Upper lobe of right lung (tissue), 1 donor: ENCODE measurements around the gene TIGAR. TPM values are rescaled to one million over a fixed set of nuclear protein-coding genes. Genes with fewer than 3 reads are reported as not detected.

Experiments
- ATAC-seq: fragments of 200-7000 bp; cut with Tn5 transposase; one replicate; pipeline ENCODE4 v1.9.1; 2020; ENCODE audit warnings: mild to moderate bottlenecking, moderate library complexity
- DNase-seq: peaks from one replicate; pipeline ENCODE4 v3.0.0-alpha.2; 2020
- H3K27ac ChIP-seq: fragments of 200-600 bp; one replicate; pipeline ENCODE4 v1.8.0; 2022
- H3K27me3 ChIP-seq: fragments of 200-600 bp; one replicate; pipeline ENCODE4 v1.8.0; 2022; ENCODE audit warnings: mild to moderate bottlenecking
- H3K36me3 ChIP-seq: fragments of 200-600 bp; one replicate; pipeline ENCODE4 v1.8.0; 2022
- H3K4me1 ChIP-seq: fragments of 200-600 bp; one replicate; pipeline ENCODE4 v1.8.0; 2022
- H3K4me3 ChIP-seq: fragments of 200-600 bp; one replicate; pipeline ENCODE4 v1.8.0; 2022; ENCODE audit warnings: mild to moderate bottlenecking
- H3K9me3 ChIP-seq: fragments of 200-600 bp; one replicate; pipeline ENCODE4 v1.8.0; 2022
- intact Hi-C: fragments of 100-400 bp; cut with DNase I; formaldehyde crosslinking; loops from one replicate; pipeline ENCODE4 v1.11.0; 2022
- total RNA-seq: library from RNA; stranded (reverse); fragmentation: NEBNext Ultra II Directional; extraction: Animal tissue kit (Norgen Biotek cat#: 25700); gene quantifications from one replicate; pipeline ENCODE4 v1.2.1, GENCODE V29; 2021
- TF ChIP-seq, protein P1 (sequence below): fragments of 200-600 bp; IDR thresholded peaks from one replicate; pipeline ENCODE4 v1.8.0; 2022; ENCODE audit warnings: antibody characterized with exemption
- donor health status: DM: no; HTN: yes; CAD: no; lungs with severe emphysema.

The TIGAR gene
- total RNA-seq, 1 donor from 2014 or later: 20.0 TPM

DNA sequence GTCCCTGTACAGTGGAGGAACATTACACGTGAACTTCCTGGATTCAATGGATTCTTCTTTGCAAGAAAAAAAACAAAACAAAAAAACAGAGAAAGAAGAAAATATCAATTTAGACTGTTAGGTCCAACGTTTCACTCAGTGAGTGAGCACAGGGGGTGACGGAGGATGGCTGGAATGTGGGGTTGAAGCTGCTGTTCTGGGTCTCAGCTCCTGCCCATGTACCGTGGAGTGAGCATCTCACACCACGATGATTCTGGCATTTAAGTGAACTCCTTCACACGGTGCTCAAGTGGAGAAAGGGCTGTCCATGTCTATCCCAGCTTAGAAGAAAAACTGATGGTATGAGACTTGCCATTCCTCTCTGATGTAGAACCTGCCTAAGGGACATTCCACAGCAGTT lies 24.3 kb upstream of the TIGAR start:
- Histone ChIP-seq H3K27ac (no peak overlapping the region), H3K27me3 (no peaks in the 10 kb centered on the region), H3K4me3 (no peak overlapping the region), H3K4me1 (no peaks in the 10 kb centered on the region), H3K9me3 (no peaks in the 10 kb centered on the region), H3K36me3 (peaks cover 37% of the 10 kb centered on the region)
- ATAC-seq (no peak), DNase-seq (no peak)
- TF ChIP-seq, protein P1, sequence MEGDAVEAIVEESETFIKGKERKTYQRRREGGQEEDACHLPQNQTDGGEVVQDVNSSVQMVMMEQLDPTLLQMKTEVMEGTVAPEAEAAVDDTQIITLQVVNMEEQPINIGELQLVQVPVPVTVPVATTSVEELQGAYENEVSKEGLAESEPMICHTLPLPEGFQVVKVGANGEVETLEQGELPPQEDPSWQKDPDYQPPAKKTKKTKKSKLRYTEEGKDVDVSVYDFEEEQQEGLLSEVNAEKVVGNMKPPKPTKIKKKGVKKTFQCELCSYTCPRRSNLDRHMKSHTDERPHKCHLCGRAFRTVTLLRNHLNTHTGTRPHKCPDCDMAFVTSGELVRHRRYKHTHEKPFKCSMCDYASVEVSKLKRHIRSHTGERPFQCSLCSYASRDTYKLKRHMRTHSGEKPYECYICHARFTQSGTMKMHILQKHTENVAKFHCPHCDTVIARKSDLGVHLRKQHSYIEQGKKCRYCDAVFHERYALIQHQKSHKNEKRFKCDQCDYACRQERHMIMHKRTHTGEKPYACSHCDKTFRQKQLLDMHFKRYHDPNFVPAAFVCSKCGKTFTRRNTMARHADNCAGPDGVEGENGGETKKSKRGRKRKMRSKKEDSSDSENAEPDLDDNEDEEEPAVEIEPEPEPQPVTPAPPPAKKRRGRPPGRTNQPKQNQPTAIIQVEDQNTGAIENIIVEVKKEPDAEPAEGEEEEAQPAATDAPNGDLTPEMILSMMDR: no peak
- intact Hi-C loops: no loop called here

DNA sequence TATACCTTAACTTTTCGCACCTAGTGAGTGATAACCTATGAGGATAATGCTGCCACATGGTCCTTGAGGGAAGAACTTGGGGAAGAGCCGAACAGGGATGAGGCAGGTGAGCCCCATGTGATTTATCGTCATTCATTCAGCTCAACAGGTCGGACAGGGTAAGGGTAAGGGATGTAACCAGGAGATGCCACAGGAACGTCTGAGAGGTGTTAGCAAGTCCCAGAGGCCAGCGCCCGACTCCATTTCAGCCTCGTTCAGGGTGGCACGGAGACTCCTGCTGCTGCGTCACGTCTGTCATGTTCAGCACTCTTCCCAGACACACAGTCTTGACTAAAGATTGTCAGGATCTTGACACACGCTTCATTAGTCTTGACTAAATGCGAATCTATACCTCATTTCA lies 23.4 kb upstream of the TIGAR start:
- no peak overlapping the region for H3K27ac ChIP-seq
- ATAC-seq: no peak
- no peaks in the 10 kb centered on the region for H3K9me3 ChIP-seq
- peaks cover 35% of the 10 kb centered on the region for H3K36me3 ChIP-seq
- TF ChIP-seq, protein P1: no peak
- intact Hi-C loops: no loop called here
- no peak for DNase-seq
- H3K27me3 ChIP-seq: no peaks in the 10 kb centered on the region
- H3K4me3 ChIP-seq: no peak overlapping the region
- no peaks in the 10 kb centered on the region for H3K4me1 ChIP-seq

- H3K4me1 ChIP-seq: no peaks in the 10 kb centered on the region
- ATAC-seq: no peak
- H3K4me3 ChIP-seq: no peak overlapping the region
- H3K27me3 ChIP-seq: no peaks in the 10 kb centered on the region
- TF ChIP-seq, protein P1: no peak
- intact Hi-C loops: no loop called here
- no peak overlapping the region for H3K27ac ChIP-seq
- peaks cover 29% of the 10 kb centered on the region for H3K36me3 ChIP-seq
- DNase-seq: no peak
- no peaks in the 10 kb centered on the region for H3K9me3 ChIP-seq
Measured at GRCh38 chr12:4300883-4301282, 20.1 kb upstream of the TIGAR start.

DNA sequence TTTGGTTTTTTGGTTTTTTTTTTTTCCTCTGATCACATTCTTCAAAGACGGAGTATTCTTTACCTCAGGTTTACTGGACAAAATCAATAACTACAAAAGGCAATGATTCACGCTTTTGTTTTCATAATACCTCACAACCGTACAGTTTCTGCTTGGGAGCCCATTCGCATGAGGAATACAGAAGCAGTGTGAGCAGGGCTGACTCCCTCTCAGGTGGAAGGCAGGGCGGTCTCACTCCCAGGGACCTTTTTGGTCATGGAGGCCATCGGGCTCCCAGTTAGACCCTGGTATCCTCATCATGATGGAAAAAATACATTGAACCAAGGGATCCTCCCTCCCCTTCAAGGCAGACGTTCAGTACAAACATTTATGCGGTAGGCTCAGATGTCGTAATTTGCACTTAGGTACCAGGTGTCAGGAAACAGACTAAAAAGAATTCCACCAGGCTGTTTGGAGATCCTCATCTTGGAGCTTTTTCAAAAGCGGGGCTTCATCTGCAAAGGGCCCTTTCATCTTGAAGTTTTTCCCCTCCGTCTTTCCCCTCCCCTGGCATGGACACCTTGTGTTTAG lies 19.0 kb upstream of the TIGAR start:
- no peaks in the 10 kb centered on the region for H3K27me3 ChIP-seq
- intact Hi-C loops: no loop called here
- no peak overlapping the region for H3K27ac ChIP-seq
- no peak for ATAC-seq
- H3K36me3 ChIP-seq: peaks cover 25% of the 10 kb centered on the region
- TF ChIP-seq, protein P1: no peak
- DNase-seq: no peak
- no peaks in the 10 kb centered on the region for H3K9me3 ChIP-seq
- H3K4me1 ChIP-seq: no peaks in the 10 kb centered on the region
- no peak overlapping the region for H3K4me3 ChIP-seq

DNA sequence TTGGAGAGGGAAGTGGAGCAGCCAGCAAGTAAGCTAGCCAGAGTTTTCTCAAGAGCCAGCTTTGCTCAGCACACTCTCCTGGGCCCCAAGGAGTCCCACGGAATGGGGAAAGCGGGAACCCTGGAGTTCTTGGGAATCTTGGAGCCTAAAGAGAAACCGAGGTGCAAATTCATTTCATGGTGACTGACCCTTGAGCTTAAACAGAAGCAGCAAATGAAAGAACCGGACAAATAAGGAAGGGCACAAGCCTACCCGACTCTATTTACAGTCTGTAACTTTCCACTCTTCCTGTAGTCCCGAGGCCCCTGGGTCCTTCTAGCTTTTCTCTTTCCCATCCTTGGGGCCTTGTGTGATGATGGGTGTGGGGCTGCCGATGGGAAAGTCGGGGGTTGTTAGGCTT lies 18.1 kb upstream of the TIGAR start:
- peaks cover 4% of the 10 kb centered on the region for H3K4me1 ChIP-seq
- H3K4me3 ChIP-seq: no peak overlapping the region
- H3K27ac ChIP-seq: no peak overlapping the region
- no peaks in the 10 kb centered on the region for H3K9me3 ChIP-seq
- TF ChIP-seq, protein P1: no peak
- H3K36me3 ChIP-seq: peaks cover 24% of the 10 kb centered on the region
- H3K27me3 ChIP-seq: no peaks in the 10 kb centered on the region
- DNase-seq (no peak), ATAC-seq (no peak)
- intact Hi-C loops: no loop called here

GRCh38 chr12:4303750-4304149 lies 17.3 kb upstream of the TIGAR start:
- no peak for ATAC-seq

More at GRCh38 chr12:4303750-4304149, 17.3 kb upstream of the TIGAR start:
- Histone ChIP-seq H3K27ac (no peak overlapping the region), H3K4me3 (no peak overlapping the region), H3K9me3 (no peaks in the 10 kb centered on the region), H3K27me3 (no peaks in the 10 kb centered on the region), H3K36me3 (peaks cover 24% of the 10 kb centered on the region), H3K4me1 (peaks cover 7% of the 10 kb centered on the region)
- intact Hi-C loops: no loop called here
- DNase-seq: no peak
- TF ChIP-seq, protein P1: no peak
